PFSK-1 (cell line): Measurements from ENCODE around the gene FBXL2.

Experiments used
- FOXP2 ChIP-seq: optimal IDR thresholded peaks from 2 replicates; pipeline ENCODE3; 2011; ENCODE audit warnings: borderline replicate concordance, control low read depth, inconsistent platforms; ENCODE audit not compliant: insufficient read depth; ENCODE audit errors: extremely low read length, extremely low read depth
- POLR2AphosphoS5 ChIP-seq: IDR thresholded peaks from 2 replicates; pipeline ENCODE4 v1.6.1; 2012; ENCODE audit warnings: low read depth, mild to moderate bottlenecking, control low read depth, low read length, moderate library complexity
- REST ChIP-seq, 2 experiments: IDR thresholded peaks; 2 replicates each; pipeline versions ENCODE4 v1.6.1 to v1.8.0; 2011 to 2012; ENCODE audit warnings: low read depth in 2 of 2, low read length in 2 of 2, control low read depth in 1 of 2, inconsistent platforms in 1 of 2, mild to moderate bottlenecking in 1 of 2, moderate library complexity in 1 of 2; ENCODE audit not compliant: insufficient read depth in 1 of 2
- SIN3A ChIP-seq: IDR thresholded peaks from 2 replicates; pipeline ENCODE4 v1.6.1; 2012; ENCODE audit warnings: mild to moderate bottlenecking, low read length, moderate library complexity, borderline replicate concordance; ENCODE audit not compliant: insufficient read depth
- TAF1 ChIP-seq: IDR thresholded peaks from 2 replicates; pipeline ENCODE4 v1.6.1; 2012; ENCODE audit warnings: low read length, control low read depth, borderline replicate concordance; ENCODE audit not compliant: insufficient read depth

The FBXL2 gene

GRCh38 chr3:33377931-33378330, 100.7 kb downstream of the FBXL2 start:
- TF ChIP-seq TAF1 (no peak), REST (IDR thresholded peaks at IDR 0.05; ENCODE audit: insufficient read depth in 1 of 2, low read depth in 2 of 2, low read length in 2 of 2) (no peak), SIN3A (no peak), FOXP2 (no peak), POLR2AphosphoS5 (no peak)

GRCh38 chr3:33380653-33381052, 103.4 kb downstream of the FBXL2 start:
- TF ChIP-seq SIN3A: no peak
- no peak for TF ChIP-seq POLR2AphosphoS5
- no peak for TF ChIP-seq REST (IDR thresholded peaks at IDR 0.05; ENCODE audit: insufficient read depth in 1 of 2, low read depth in 2 of 2, low read length in 2 of 2)
- TF ChIP-seq FOXP2: no peak
- no peak for TF ChIP-seq TAF1

- no peak for TF ChIP-seq REST (IDR thresholded peaks at IDR 0.05; ENCODE audit: insufficient read depth in 1 of 2, low read depth in 2 of 2, low read length in 2 of 2)
- TF ChIP-seq TAF1: no peak
- no peak for TF ChIP-seq FOXP2
- TF ChIP-seq POLR2AphosphoS5: no peak
- no peak for TF ChIP-seq SIN3A
These were observed 106.7 kb downstream of the FBXL2 start for GRCh38 chr3:33383951-33384350.

GRCh38 chr3:33385423-33385822, 108.2 kb downstream of the FBXL2 start:
- TF ChIP-seq TAF1 (no peak), FOXP2 (no peak), SIN3A (no peak), REST (IDR thresholded peaks at IDR 0.05; ENCODE audit: insufficient read depth in 1 of 2, low read depth in 2 of 2, low read length in 2 of 2) (peak; percentile 17 to 18; a peak in 1 of 4 replicates), POLR2AphosphoS5 (no peak)

GRCh38 chr3:33386631-33387030, 109.4 kb downstream of the FBXL2 start:
- TF ChIP-seq POLR2AphosphoS5 (no peak), FOXP2 (no peak), TAF1 (no peak), SIN3A (no peak), REST (IDR thresholded peaks at IDR 0.05; ENCODE audit: insufficient read depth in 1 of 2, low read depth in 2 of 2, low read length in 2 of 2) (no peak)
